HFF-Myc (cell line): Measurements from ENCODE around the gene RIT2.

Experiments used
- DNase-seq: peaks from one replicate; pipeline ENCODE4 v3.0.0-alpha.2; 2011; ENCODE audit warnings: low read depth; ENCODE audit errors: extremely low read depth
- H3K4me3 ChIP-seq: replicated peaks from 2 replicates; pipeline ENCODE4 v1.5.1; 2011; ENCODE audit warnings: low read depth, mild to moderate bottlenecking, control low read depth, low read length
- TF ChIP-seq, protein P1 (sequence below): IDR thresholded peaks from 2 replicates; pipeline ENCODE4 v1.5.1; 2012; ENCODE audit warnings: mild to moderate bottlenecking, low read depth, low read length, control low read depth; ENCODE audit errors: missing control alignments

The RIT2 gene

DNA sequence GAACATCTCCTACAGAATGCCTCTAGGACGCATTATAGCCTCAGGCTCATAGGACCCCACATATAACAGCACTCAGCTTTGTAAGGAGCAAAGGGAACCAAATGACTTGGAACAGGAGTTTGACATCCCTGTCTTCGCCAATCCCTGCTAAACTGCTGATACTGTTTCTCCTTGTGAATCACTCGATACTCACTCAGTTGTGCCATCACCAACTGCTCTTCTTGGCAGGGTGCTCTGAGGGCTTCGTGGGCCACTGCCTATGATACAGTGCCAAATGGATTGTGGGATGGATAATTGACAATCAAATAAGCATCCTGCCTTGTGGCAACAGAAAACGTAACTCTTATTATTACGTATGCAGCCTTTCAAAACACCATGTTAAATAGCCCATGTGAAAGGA lies 396.3 kb downstream of the RIT2 start:
- no peak overlapping the region for H3K4me3 ChIP-seq
- TF ChIP-seq, protein P1, sequence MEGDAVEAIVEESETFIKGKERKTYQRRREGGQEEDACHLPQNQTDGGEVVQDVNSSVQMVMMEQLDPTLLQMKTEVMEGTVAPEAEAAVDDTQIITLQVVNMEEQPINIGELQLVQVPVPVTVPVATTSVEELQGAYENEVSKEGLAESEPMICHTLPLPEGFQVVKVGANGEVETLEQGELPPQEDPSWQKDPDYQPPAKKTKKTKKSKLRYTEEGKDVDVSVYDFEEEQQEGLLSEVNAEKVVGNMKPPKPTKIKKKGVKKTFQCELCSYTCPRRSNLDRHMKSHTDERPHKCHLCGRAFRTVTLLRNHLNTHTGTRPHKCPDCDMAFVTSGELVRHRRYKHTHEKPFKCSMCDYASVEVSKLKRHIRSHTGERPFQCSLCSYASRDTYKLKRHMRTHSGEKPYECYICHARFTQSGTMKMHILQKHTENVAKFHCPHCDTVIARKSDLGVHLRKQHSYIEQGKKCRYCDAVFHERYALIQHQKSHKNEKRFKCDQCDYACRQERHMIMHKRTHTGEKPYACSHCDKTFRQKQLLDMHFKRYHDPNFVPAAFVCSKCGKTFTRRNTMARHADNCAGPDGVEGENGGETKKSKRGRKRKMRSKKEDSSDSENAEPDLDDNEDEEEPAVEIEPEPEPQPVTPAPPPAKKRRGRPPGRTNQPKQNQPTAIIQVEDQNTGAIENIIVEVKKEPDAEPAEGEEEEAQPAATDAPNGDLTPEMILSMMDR = no peak
- no peak for DNase-seq

DNA sequence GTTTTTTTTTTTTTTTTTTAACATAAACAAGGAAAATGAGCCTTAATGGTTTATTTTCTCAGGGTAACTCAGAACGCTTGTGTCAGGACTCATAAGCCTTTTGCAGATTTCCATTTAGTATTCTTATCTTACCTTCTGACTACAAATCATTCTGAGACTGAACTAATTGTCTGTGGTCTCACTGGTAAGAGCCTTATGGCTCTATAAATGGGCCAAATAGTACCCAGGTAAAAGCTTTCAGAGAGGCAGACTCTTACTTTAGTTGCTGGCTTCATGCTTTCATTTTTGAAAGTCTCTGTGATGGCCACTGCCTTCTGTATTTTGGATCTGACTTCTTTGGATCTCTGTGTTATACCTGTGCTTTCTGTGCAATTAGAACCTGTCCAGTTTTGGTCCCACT lies 403.4 kb downstream of the RIT2 start:
- no peak for DNase-seq
- TF ChIP-seq, protein P1 = no peak
- H3K4me3 ChIP-seq = no peak overlapping the region

DNA sequence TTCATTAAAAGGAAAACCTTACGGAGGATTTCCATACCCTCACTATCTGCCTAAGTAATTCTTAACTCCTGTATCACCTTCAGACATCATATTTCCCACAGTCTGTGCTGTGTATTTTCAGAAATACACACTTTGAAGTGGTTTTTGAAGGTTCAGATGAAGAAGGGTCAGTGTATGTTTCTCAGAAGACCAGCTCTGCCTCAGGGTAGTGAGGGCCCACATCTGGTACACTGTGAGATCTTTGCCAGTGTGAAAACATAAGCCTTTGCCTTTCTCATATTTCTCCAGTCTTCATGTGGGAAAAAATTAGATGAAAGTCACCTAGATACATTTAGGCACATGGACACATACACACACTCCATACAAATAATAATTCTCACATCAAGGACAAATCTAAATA lies 408.4 kb downstream of the RIT2 start:
- DNase-seq = no peak
- TF ChIP-seq, protein P1 = no peak
- H3K4me3 ChIP-seq = no peak overlapping the region

DNA sequence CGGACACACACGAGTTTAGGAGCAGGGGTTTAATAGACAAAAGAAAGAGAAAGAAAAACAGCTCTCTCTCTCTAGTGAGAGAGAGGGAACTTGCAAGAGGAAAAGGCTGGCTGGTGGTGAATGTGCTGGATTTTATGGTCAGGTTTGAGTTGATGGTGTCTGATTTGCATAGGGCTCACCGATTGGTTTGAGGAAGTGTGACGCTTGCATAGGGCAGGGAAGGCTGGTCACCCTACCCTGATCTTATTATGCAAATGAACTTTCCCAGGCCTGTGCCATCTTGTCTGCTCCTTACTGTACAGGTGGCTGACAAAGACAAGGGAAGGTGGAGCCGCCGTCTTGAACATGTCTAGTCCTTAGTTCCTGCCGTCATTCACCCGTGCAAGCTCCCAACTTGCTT lies 408.9 kb downstream of the RIT2 start:
- TF ChIP-seq, protein P1 = no peak
- DNase-seq = no peak
- H3K4me3 ChIP-seq = no peak overlapping the region

DNA sequence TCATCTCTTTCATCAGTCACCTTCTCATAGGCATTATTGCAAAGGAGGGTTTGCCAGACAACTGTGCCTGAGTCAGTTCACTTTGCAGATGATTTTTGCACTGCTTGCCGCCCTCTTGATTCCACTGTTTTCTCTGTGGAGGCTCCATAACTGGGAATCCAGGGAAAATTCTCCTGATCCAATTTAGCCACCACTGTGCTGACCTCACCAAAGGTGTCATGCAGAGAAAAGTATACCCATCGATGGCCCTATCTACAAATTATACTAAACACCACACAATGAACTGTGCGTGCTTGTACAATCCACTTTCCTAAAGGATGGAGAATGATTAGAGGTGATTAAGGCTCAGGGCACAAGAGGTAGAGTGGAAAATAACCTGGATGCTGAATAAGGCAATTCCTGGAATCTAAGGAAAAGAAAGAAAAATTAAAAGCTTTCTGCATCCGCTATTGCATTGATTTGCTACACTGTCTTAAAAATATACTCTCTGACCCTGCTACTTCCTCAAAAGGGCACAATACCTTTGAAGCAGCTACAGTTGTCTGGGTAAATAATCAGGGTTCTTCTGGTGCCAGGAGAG lies 409.4 kb downstream of the RIT2 start:
- DNase-seq = no peak
- H3K4me3 ChIP-seq = no peak overlapping the region
- TF ChIP-seq, protein P1 = no peak
